Measurements from ENCODE around the gene AKR1C8.
A peak's percentile ranks its signal among the peaks of the same experiment; 100 is the strongest.
"Not testable (repeated sequence)": the region's sequence is repeated elsewhere in the genome, so short reads cannot be mapped to it uniquely, and the experiment has no call there.

The AKR1C8 gene

GRCh38 chr10:5184987-5185775 lies at the start of gene AKR1C8:
Gene AKR1C8 (minus strand): TSS chr10:5185150. CDS start chr10:5185104, 46 bp downstream.
- no peak for DNase-seq (ENCODE audit: low spot score)

GRCh38 chr10:5234106-5234860 lies 49.3 kb upstream of the AKR1C8 start:
- peak; percentile 3 for DNase-seq (ENCODE audit: low spot score)

- DNase-seq (ENCODE audit: low spot score) = no peak
These were observed 48.4 kb upstream of the AKR1C8 start for GRCh38 chr10:5233324-5233723.

GRCh38 chr10:5229019-5229418 lies 44.1 kb upstream of the AKR1C8 start:
- no peak for DNase-seq (ENCODE audit: low spot score)

- DNase-seq (ENCODE audit: low spot score) = not testable (repeated sequence)
These were observed 38.0 kb upstream of the AKR1C8 start for GRCh38 chr10:5222942-5223341.

- no peak for DNase-seq (ENCODE audit: low spot score)
These were observed 34.3 kb upstream of the AKR1C8 start for GRCh38 chr10:5219262-5219661.

GRCh38 chr10:5216801-5217200 lies 31.9 kb upstream of the AKR1C8 start:
- DNase-seq (ENCODE audit: low spot score) = no peak

GRCh38 chr10:5211696-5212536 lies 27.0 kb upstream of the AKR1C8 start:
- DNase-seq (ENCODE audit: low spot score) = no peak

- DNase-seq (ENCODE audit: low spot score) = not testable (repeated sequence)
These were observed 25.3 kb upstream of the AKR1C8 start for GRCh38 chr10:5210261-5210660.

GRCh38 chr10:5209776-5210175 lies 24.8 kb upstream of the AKR1C8 start:
- not testable (repeated sequence) for DNase-seq (ENCODE audit: low spot score)

GRCh38 chr10:5206799-5207198 lies 21.8 kb upstream of the AKR1C8 start:
- DNase-seq (ENCODE audit: low spot score) = no peak

- no peak for DNase-seq (ENCODE audit: low spot score)
These were observed 14.4 kb upstream of the AKR1C8 start for GRCh38 chr10:5199398-5199797.

GRCh38 chr10:5198386-5198785 lies 13.4 kb upstream of the AKR1C8 start:
- no peak for DNase-seq (ENCODE audit: low spot score)

GRCh38 chr10:5196702-5197113 lies 11.8 kb upstream of the AKR1C8 start, which contains the start of gene AKR1C4:
Gene AKR1C4 (plus strand): TSS chr10:5196837. CDS start chr10:5196868, 31 bp downstream.
- DNase-seq (ENCODE audit: low spot score) = no peak

GRCh38 chr10:5195727-5196374 lies 10.9 kb upstream of the AKR1C8 start:
- DNase-seq (ENCODE audit: low spot score) = no peak

GRCh38 chr10:5194431-5194830 lies 9.5 kb upstream of the AKR1C8 start:
- DNase-seq (ENCODE audit: low spot score) = no peak

- no peak for DNase-seq (ENCODE audit: low spot score)
These were observed 3.4 kb upstream of the AKR1C8 start for GRCh38 chr10:5188358-5188757.

GRCh38 chr10:5187867-5188266 lies 2.9 kb upstream of the AKR1C8 start:
- no peak for DNase-seq (ENCODE audit: low spot score)

GRCh38 chr10:5183923-5184322 lies 1.0 kb downstream of the AKR1C8 start:
- no peak for DNase-seq (ENCODE audit: low spot score)

GRCh38 chr10:5180503-5180902 lies 4.4 kb downstream of the AKR1C8 start:
- DNase-seq (ENCODE audit: low spot score) = not testable (repeated sequence)

GRCh38 chr10:5175581-5175980 lies 9.4 kb downstream of the AKR1C8 start:
- DNase-seq (ENCODE audit: low spot score) = not testable (repeated sequence)
